Right lobe of liver (tissue), 6 donors: ENCODE data around the gene OR10G7. TPM values are rescaled to one million over a fixed set of nuclear protein-coding genes. Genes with fewer than 3 reads are reported as not detected.

ENCODE experiments used
- ATAC-seq, 4 donors: fragments of 200-7000 bp; cut with Tn5 transposase; one replicate each; pipeline ENCODE4 v1.9.1; 2020; ENCODE audit warnings: mild to moderate bottlenecking in 4 of 4, moderate library complexity in 4 of 4
- DNase-seq, 3 donors: peaks; one replicate each; pipeline ENCODE4 v3.0.0-alpha.2; 2020
- H3K27ac ChIP-seq, 3 donors: fragments of 200-600 bp; one replicate each; pipeline ENCODE4 v1.8.0; 2022
- H3K27me3 ChIP-seq, 2 donors: fragments of 200-600 bp; one replicate each; pipeline ENCODE4 v1.8.0; 2022
- H3K36me3 ChIP-seq, 4 donors: fragments of 200-600 bp; sonication (generic) in 1 of 4; one replicate each; pipeline versions ENCODE4 v1.5.1 to v1.8.0; 2017 to 2022; ENCODE audit warnings: control low read depth in 1 of 4
- H3K4me1 ChIP-seq, 4 donors: fragments of 200-600 bp; sonication (generic) in 1 of 4; one replicate each; pipeline versions ENCODE4 v1.5.1 to v1.8.0; 2017 to 2022; ENCODE audit warnings: control low read depth in 1 of 4
- H3K4me3 ChIP-seq, 3 donors: fragments of 200-600 bp; one replicate each; pipeline ENCODE4 v1.8.0; 2022
- H3K9me3 ChIP-seq, 4 donors: fragments of 200-600 bp; sonication (generic) in 1 of 4; one replicate each; pipeline versions ENCODE4 v1.5.1 to v1.8.0; 2017 to 2022; ENCODE audit warnings: control low read depth in 1 of 4
- POLR2A ChIP-seq: fragments of 450-650 bp; IDR thresholded peaks from one replicate; pipeline ENCODE4 v1.6.1; 2017; ENCODE audit warnings: antibody characterized with exemption, mild to moderate bottlenecking
- WGBS: methylation state at CpG from one replicate; pipeline ENCODE4 v1.1.6; 2018; ENCODE audit warnings: low coverage, low lambda C conversion rate; ENCODE audit not compliant: insufficient coverage; ENCODE audit errors: missing lambda C conversion rate; 5-methylcytosine and 5-hydroxymethylcytosine counted together
- intact Hi-C, 2 donors: fragments of 100-400 bp; cut with DNase I; formaldehyde crosslinking; loops; one replicate each; pipeline versions ENCODE4 v1.11.2 to v1.14.1; 2022
- total RNA-seq, 6 experiments: library from RNA; depleted of rRNA in 2 of 6; stranded (reverse); fragments of >200 nt in 2 of 6; fragmentation: NEBNext Ultra II Directional in 3 of 6; extraction: Animal tissue kit (Norgen Biotek cat#: 25700) in 3 of 6; gene quantifications; one replicate each; pipeline versions ENCODE4 v1.1.0 to v1.2.4, GENCODE V29; 2016 to 2023
- TF ChIP-seq, protein P1 (sequence below), 4 donors: fragments of 200-600 bp in 3 of 4; fragments of 450-650 bp in 1 of 4; IDR thresholded peaks; one replicate each; pipeline versions ENCODE4 v1.5.1 to v1.8.0; 2016 to 2022; ENCODE audit warnings: antibody characterized with exemption in 4 of 4, mild to moderate bottlenecking in 2 of 4
- donor health status: DM: no; HTN: yes; CAD: no.
- donor health status: DM: no; HTN: no; CAD: no.
- donor health status: DM: no; HTN: no; CAD: no.
- donor health status: DM: no; HTN: yes; CAD: no.
- donor health status: DM: no; HTN: yes; CAD: no.

The OR10G7 gene
- total RNA-seq, 6 experiments from 2014 or later = not detected

GRCh38 chr11:124077266-124077665 is 36.1 kb upstream of the OR10G7 start:
- no peak for ATAC-seq
- intact Hi-C loops = no loop called here
- peaks cover 0 to 4% of the 10 kb centered on the region in 2 donors for H3K27me3 ChIP-seq

DNA sequence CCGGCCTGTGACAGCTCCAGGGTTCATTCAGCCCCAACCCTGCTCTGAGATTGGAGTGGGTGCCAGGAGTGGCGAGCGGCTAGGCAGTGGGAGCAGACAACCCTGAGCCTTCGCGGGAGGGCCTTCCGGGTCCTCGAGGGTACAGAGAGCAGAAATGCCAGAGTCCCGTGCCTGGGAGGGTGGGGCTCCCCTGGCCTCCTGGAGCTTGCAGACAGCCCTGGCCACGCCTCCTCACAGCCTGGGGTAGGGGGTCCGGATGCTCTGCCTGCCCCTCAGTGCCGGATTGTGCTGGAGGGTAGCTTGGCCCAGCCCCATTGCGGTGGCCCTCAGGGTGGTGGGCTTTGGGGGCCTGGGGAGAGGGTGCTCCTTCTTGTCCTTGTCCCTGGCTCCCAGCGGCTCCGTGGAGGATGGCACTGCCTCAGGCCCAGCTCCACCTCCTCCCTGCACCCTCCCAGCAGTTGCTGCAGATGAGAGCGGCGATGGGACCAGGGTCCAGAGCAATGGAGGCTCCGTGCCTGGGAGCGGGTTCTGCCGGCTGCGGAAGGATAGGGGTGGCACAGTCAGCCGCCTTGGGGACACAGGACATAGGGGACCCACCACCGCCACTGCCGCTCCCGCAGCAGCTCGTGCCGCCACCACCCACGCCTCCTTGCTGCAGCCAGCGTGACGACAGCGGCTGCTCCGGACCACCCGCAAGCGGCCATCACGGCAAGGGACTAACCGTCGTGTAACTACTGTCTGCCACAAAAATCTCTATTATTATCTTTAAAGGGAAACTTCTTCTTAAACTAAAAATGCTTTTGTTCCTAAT is 34.9 kb upstream of the OR10G7 start:
- intact Hi-C loops = no loop called here
- no peak for TF ChIP-seq POLR2A
- TF ChIP-seq, protein P1, sequence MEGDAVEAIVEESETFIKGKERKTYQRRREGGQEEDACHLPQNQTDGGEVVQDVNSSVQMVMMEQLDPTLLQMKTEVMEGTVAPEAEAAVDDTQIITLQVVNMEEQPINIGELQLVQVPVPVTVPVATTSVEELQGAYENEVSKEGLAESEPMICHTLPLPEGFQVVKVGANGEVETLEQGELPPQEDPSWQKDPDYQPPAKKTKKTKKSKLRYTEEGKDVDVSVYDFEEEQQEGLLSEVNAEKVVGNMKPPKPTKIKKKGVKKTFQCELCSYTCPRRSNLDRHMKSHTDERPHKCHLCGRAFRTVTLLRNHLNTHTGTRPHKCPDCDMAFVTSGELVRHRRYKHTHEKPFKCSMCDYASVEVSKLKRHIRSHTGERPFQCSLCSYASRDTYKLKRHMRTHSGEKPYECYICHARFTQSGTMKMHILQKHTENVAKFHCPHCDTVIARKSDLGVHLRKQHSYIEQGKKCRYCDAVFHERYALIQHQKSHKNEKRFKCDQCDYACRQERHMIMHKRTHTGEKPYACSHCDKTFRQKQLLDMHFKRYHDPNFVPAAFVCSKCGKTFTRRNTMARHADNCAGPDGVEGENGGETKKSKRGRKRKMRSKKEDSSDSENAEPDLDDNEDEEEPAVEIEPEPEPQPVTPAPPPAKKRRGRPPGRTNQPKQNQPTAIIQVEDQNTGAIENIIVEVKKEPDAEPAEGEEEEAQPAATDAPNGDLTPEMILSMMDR (IDR thresholded peaks at IDR 0.05) = no peak
- Histone ChIP-seq H3K27me3 (peaks cover 0 to 4% of the 10 kb centered on the region in 2 donors), H3K36me3 (no peaks in the 10 kb centered on the region), H3K9me3 (no peaks in the 10 kb centered on the region), H3K4me1 (peaks cover 0 to 2% (median 0%) of the 10 kb centered on the region in 4 donors), H3K27ac (no peak overlapping the region), H3K4me3 (peak overlapping the region in 2 of 3 donors; percentile 16 to 24)
- ATAC-seq (peak; percentile 39 to 51 (median 46)), DNase-seq (peak in 1 of 3 donors; percentile 31)
- 0% methylated on average over 3 of the region's 36 CpGs for WGBS

More at GRCh38 chr11:124077266-124077665, 36.1 kb upstream of the OR10G7 start:
- Histone ChIP-seq H3K4me1 (peaks cover 0 to 2% (median 0%) of the 10 kb centered on the region in 4 donors), H3K27ac (no peak overlapping the region), H3K9me3 (no peaks in the 10 kb centered on the region), H3K36me3 (no peaks in the 10 kb centered on the region), H3K4me3 (no peak overlapping the region)
- WGBS = 67% methylated on average over 1 of the region's 1 CpG
- TF ChIP-seq, protein P1 (IDR thresholded peaks at IDR 0.05) = no peak
- TF ChIP-seq POLR2A = no peak
- DNase-seq = no peak

- peaks cover 0 to 4% of the 10 kb centered on the region in 2 donors for H3K27me3 ChIP-seq
- peaks cover 0 to 2% (median 0%) of the 10 kb centered on the region in 4 donors for H3K4me1 ChIP-seq
- H3K9me3 ChIP-seq = no peaks in the 10 kb centered on the region
- no peak overlapping the region for H3K27ac ChIP-seq
- H3K36me3 ChIP-seq = no peaks in the 10 kb centered on the region
- peak in 1 of 4 donors; percentile 32 for ATAC-seq
- DNase-seq = no peak
- WGBS = no CpG with 5 or more reads among the region's 6 CpGs
- H3K4me3 ChIP-seq = no peak overlapping the region
- intact Hi-C loops = no loop called here
- TF ChIP-seq, protein P1 (IDR thresholded peaks at IDR 0.05) = no peak
- no peak for TF ChIP-seq POLR2A
Measured at GRCh38 chr11:124075492-124075840, 34.3 kb upstream of the OR10G7 start.

- Histone ChIP-seq H3K27ac (no peak overlapping the region), H3K27me3 (peaks cover 0 to 4% of the 10 kb centered on the region in 2 donors), H3K4me1 (peaks cover 0 to 7% (median 0%) of the 10 kb centered on the region in 4 donors), H3K9me3 (no peaks in the 10 kb centered on the region), H3K4me3 (no peak overlapping the region), H3K36me3 (no peaks in the 10 kb centered on the region)
- ATAC-seq = no peak
- 94% methylated on average over 4 of the region's 5 CpGs for WGBS
- intact Hi-C loops = no loop called here
- no peak for DNase-seq
- TF ChIP-seq, protein P1 (IDR thresholded peaks at IDR 0.05) = no peak
- no peak for TF ChIP-seq POLR2A
Measured at GRCh38 chr11:124074554-124074953, 33.4 kb upstream of the OR10G7 start.
